KMS-11 (cell line): ENCODE measurements around the gene CHRNB1.

Source experiments
- H2AFZ ChIP-seq: fragments of 200-600 bp; sonication (generic); 2 replicates; pipeline ENCODE4 v1.6.1; 2016; ENCODE audit warnings: antibody characterized with exemption, mixed run types, low read depth
- H3K27ac ChIP-seq: fragments of 200-600 bp; sonication (generic); 2 replicates; pipeline ENCODE4 v1.6.1; 2016; ENCODE audit warnings: mild to moderate bottlenecking, mixed run types
- H3K27me3 ChIP-seq: fragments of 200-600 bp; sonication (generic); 2 replicates; pipeline ENCODE4 v1.6.1; 2017; ENCODE audit warnings: mild to moderate bottlenecking, low read depth, mixed run types, moderate library complexity; ENCODE audit not compliant: insufficient read depth
- H3K36me3 ChIP-seq: fragments of 200-600 bp; sonication (generic); 2 replicates; pipeline ENCODE4 v1.6.1; 2017; ENCODE audit warnings: mild to moderate bottlenecking, mixed run types; ENCODE audit not compliant: insufficient read depth
- H3K4me1 ChIP-seq: fragments of 200-600 bp; sonication (generic); 2 replicates; pipeline ENCODE4 v1.6.1; 2016; ENCODE audit warnings: mild to moderate bottlenecking, low read depth, mixed run types; ENCODE audit not compliant: poor library complexity, severe bottlenecking
- H3K4me2 ChIP-seq: fragments of 200-600 bp; sonication (generic); 2 replicates; pipeline ENCODE4 v1.7.0; 2016; ENCODE audit warnings: mild to moderate bottlenecking, mixed run types
- H3K4me3 ChIP-seq: fragments of 200-600 bp; sonication (generic); IDR thresholded peaks from 2 replicates; pipeline ENCODE4 v1.6.1; 2017; ENCODE audit warnings: low read depth, low read length, mixed read lengths; ENCODE audit not compliant: insufficient read depth
- H3K79me2 ChIP-seq: fragments of 200-600 bp; sonication (generic); 2 replicates; pipeline ENCODE4 v1.6.1; 2016; ENCODE audit warnings: low read depth, mixed run types; ENCODE audit not compliant: insufficient read depth
- H3K9ac ChIP-seq: fragments of 200-600 bp; sonication (generic); 2 replicates; pipeline ENCODE4 v1.6.1; 2016; ENCODE audit warnings: mild to moderate bottlenecking, mixed run types
- H4K20me1 ChIP-seq: fragments of 200-600 bp; sonication (generic); 2 replicates; pipeline ENCODE4 v1.6.1; 2016; ENCODE audit warnings: mild to moderate bottlenecking, mixed run types; ENCODE audit not compliant: insufficient read depth
- TF ChIP-seq, protein P1 (sequence below): fragments of 200-600 bp; sonication (generic); conservative IDR thresholded peaks from 2 replicates; pipeline ENCODE4 v1.6.1; 2017; ENCODE audit warnings: low read depth, mild to moderate bottlenecking, antibody characterized with exemption, low read length, moderate library complexity, mixed read lengths

Gene CHRNB1

DNA sequence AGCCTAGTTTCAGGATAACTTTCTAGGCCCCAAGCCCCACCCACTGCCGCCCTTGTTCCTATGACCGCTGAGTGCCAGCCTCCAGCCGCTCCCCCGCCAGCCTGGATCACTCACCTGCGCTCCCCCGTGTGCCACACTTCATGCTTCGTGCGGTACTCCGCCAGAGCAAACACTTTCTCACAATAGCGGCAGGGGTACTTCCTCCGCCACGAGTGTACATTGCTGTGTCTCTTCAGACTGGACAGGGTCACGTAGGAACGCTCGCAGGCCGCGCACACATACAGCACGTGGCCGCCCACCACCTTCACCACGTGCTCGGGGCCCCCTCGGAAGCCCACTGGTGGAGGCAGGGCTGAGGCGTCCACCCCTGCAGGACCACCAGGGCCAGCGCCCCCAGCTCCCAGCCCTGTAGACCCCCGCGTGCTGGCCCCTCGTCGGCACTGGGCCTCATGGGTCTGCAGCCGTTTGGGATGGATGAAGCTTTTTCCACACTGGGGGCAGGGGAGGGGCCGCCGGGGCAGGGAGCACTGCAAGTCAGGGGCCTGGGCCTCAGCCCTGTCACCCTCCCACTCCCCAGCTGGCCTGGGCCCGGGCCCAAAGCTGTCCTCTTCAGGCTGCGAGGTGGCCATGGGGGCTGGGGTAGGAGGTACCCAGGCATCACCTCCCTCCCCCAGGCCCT is 20.9 kb downstream of the CHRNB1 start:
- Histone ChIP-seq H3K27me3 (no peaks in the 10 kb centered on the region), H4K20me1 (no peaks in the 10 kb centered on the region), H3K4me1 (no peaks in the 10 kb centered on the region), H3K27ac (no peak overlapping the region), H3K79me2 (no peaks in the 10 kb centered on the region), H3K36me3 (no peaks in the 10 kb centered on the region), H3K9ac (no peak overlapping the region), H2AFZ (no peak overlapping the region), H3K4me2 (no peak overlapping the region), H3K4me3 (no peak overlapping the region)
- TF ChIP-seq, protein P1, sequence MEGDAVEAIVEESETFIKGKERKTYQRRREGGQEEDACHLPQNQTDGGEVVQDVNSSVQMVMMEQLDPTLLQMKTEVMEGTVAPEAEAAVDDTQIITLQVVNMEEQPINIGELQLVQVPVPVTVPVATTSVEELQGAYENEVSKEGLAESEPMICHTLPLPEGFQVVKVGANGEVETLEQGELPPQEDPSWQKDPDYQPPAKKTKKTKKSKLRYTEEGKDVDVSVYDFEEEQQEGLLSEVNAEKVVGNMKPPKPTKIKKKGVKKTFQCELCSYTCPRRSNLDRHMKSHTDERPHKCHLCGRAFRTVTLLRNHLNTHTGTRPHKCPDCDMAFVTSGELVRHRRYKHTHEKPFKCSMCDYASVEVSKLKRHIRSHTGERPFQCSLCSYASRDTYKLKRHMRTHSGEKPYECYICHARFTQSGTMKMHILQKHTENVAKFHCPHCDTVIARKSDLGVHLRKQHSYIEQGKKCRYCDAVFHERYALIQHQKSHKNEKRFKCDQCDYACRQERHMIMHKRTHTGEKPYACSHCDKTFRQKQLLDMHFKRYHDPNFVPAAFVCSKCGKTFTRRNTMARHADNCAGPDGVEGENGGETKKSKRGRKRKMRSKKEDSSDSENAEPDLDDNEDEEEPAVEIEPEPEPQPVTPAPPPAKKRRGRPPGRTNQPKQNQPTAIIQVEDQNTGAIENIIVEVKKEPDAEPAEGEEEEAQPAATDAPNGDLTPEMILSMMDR, result no peak

DNA sequence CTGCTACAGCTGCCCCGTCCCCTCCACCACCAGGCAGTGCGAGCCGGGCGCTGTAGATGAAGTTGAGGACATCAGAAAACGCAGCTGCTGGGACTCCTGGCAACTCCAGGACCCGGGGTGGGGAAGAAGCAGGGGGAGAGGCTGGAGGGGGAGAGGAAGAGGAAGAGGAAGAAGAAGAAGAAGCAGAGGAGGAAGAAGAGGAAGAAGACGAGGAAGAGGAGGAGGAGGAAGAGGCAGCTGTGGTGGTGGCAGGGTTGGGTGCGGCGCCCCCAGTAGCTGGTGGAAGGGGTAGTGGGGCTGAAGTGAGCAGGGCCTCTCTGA is 21.4 kb downstream of the CHRNB1 start:
- Histone ChIP-seq H3K4me3 (no peak overlapping the region), H3K9ac (no peak overlapping the region), H4K20me1 (no peaks in the 10 kb centered on the region), H3K4me2 (no peak overlapping the region), H3K36me3 (no peaks in the 10 kb centered on the region), H3K27me3 (no peaks in the 10 kb centered on the region), H3K27ac (no peak overlapping the region), H3K79me2 (no peaks in the 10 kb centered on the region), H3K4me1 (no peaks in the 10 kb centered on the region), H2AFZ (no peak overlapping the region)
- TF ChIP-seq, protein P1, result no peak

DNA sequence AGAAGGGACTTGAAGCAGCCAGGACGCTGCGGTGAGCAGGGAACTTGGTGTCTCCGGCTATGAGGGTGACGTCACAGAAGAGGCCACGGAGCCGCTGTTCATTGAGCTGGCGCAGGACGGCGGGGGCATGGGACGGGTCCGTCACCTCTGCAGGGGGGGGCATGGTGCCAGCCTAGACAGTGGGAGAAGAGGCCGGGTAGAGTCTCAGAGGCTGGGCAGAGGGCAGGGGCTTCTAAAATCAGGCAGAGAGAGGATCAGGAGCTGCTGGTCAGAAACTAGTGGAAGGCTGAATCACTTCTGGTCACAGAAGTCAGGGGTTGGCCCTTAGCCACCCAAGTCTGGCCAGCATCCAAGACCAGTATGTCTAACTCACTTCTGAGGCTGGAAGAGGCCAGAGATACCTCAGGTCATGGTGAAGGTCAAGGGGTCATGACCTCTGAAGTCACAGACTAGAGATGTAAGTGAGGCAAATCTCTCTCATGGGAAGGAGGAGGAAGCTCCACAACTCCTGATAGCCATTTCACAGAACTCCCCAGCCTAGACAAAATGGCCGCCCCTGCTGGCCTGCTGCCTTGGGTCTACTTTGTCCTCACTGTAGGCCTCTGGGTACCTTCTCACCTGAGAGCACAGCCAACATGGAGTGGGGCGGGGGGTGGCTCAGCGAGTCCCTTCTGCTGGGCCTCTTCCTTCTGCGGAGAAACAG is 21.9 kb downstream of the CHRNB1 start:
- no peaks in the 10 kb centered on the region for H3K27me3 ChIP-seq
- no peak overlapping the region for H2AFZ ChIP-seq
- H3K27ac ChIP-seq, result no peak overlapping the region
- no peaks in the 10 kb centered on the region for H4K20me1 ChIP-seq
- TF ChIP-seq, protein P1, result no peak
- no peak overlapping the region for H3K4me2 ChIP-seq
- no peaks in the 10 kb centered on the region for H3K79me2 ChIP-seq
- no peak overlapping the region for H3K4me3 ChIP-seq
- no peaks in the 10 kb centered on the region for H3K4me1 ChIP-seq
- no peak overlapping the region for H3K9ac ChIP-seq
- H3K36me3 ChIP-seq, result no peaks in the 10 kb centered on the region

DNA sequence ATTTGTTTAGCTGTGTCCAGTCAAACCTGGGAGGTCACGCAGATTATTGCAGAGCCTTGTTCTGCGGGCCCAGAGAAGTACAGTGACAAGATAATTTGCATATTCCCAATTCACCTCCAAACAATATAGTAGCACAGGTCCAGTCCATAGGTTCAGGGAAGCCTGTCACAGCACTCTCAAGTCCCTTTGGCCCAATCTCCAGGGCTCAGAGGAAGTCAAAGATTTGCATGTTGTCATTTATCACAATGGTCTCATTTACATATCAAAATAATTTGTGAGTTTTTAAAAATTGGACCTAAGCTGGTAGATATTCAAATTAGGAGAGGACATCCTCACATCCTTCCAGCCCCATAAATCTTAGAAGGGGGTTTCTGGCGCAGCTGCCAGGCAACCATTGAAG is 22.6 kb downstream of the CHRNB1 start:
- Histone ChIP-seq H4K20me1 (no peaks in the 10 kb centered on the region), H3K9ac (no peak overlapping the region), H3K27me3 (no peaks in the 10 kb centered on the region), H3K4me2 (no peak overlapping the region), H2AFZ (no peak overlapping the region), H3K4me1 (no peaks in the 10 kb centered on the region), H3K79me2 (no peaks in the 10 kb centered on the region), H3K4me3 (no peak overlapping the region), H3K27ac (no peak overlapping the region), H3K36me3 (no peaks in the 10 kb centered on the region)
- TF ChIP-seq, protein P1, result no peak
